HepG2 (cell line): ENCODE measurements around the gene CDC42EP1. TPM values are rescaled to one million over a fixed set of nuclear protein-coding genes. Genes with fewer than 3 reads are reported as not detected.

Experiments used
- CBFB ChIP-seq: sonication (generic); formaldehyde crosslinking; IDR thresholded peaks from 2 replicates; pipeline ENCODE4 v1.4.0; 2020; ENCODE audit warnings: missing genetic modification reagents
- CHD4 ChIP-seq: fragments of 200-600 bp; sonication (generic); IDR thresholded peaks from 2 replicates; pipeline ENCODE4 v1.7.0; 2017; ENCODE audit warnings: mild to moderate bottlenecking, low read length, borderline replicate concordance
- EED ChIP-seq: sonication (generic); formaldehyde crosslinking; IDR thresholded peaks from 2 replicates; pipeline ENCODE4 v1.5.0; 2020; ENCODE audit warnings: mild to moderate bottlenecking, missing genetic modification reagents
- ISX ChIP-seq: sonication (generic); formaldehyde crosslinking; conservative IDR thresholded peaks from 2 replicates; pipeline ENCODE4 v1.5.0; 2020; ENCODE audit warnings: missing genetic modification reagents
- KAT7 ChIP-seq: IDR thresholded peaks from 2 replicates; pipeline ENCODE4 v1.6.1; 2018; ENCODE audit warnings: borderline replicate concordance, missing compliant biosample characterization
- MIER2 ChIP-seq: IDR thresholded peaks from 2 replicates; pipeline ENCODE4 v1.6.1; 2016; ENCODE audit warnings: missing biosample characterization, missing genetic modification reagents
- PHF8 ChIP-seq: sonication (generic); formaldehyde crosslinking; IDR thresholded peaks from 2 replicates; pipeline ENCODE4 v1.5.0; 2020; ENCODE audit warnings: missing genetic modification reagents
- REPIN1 ChIP-seq: sonication (generic); formaldehyde crosslinking; IDR thresholded peaks from 2 replicates; pipeline ENCODE4 v1.8.0; 2022; ENCODE audit warnings: missing genetic modification reagents, low read depth, mild to moderate bottlenecking, borderline replicate concordance
- SP1 ChIP-seq, 2 experiments: fragments of 450-650 bp in 1 of 2; sonication (generic) in 1 of 2; formaldehyde crosslinking in 1 of 2; IDR thresholded peaks; 2 replicates each; pipeline versions ENCODE4 v1.4.0 to v1.6.1; 2016 to 2020; ENCODE audit warnings: missing genetic modification reagents in 1 of 2
- SPEN ChIP-seq: sonication (generic); formaldehyde crosslinking; IDR thresholded peaks from 2 replicates; pipeline ENCODE4 v1.5.1; 2020; ENCODE audit warnings: low read depth, mild to moderate bottlenecking, missing genetic modification reagents
- TGIF2 ChIP-seq: IDR thresholded peaks from 2 replicates; pipeline ENCODE4 v1.6.1; 2016; ENCODE audit warnings: control low read depth, missing compliant biosample characterization
- U2AF2 ChIP-seq: fragments of 200-400 bp; formaldehyde crosslinking; IDR thresholded peaks from 2 replicates; pipeline ENCODE4 v1.6.1; 2017; ENCODE audit warnings: low read depth, mild to moderate bottlenecking, low read length
- ZMAT3 ChIP-seq: sonication (generic); formaldehyde crosslinking; conservative IDR thresholded peaks from 2 replicates; pipeline ENCODE4 v1.7.0; 2021; ENCODE audit warnings: missing genetic modification reagents
- ZNF484 ChIP-seq: sonication (generic); formaldehyde crosslinking; IDR thresholded peaks from 2 replicates; pipeline ENCODE4 v1.5.1; 2020; ENCODE audit warnings: mild to moderate bottlenecking, low read depth, missing genetic modification reagents, borderline replicate concordance
- ZNF674 ChIP-seq: sonication (generic); formaldehyde crosslinking; IDR thresholded peaks from 2 replicates; pipeline ENCODE4 v1.5.0; 2020; ENCODE audit warnings: low read depth, mild to moderate bottlenecking, missing genetic modification reagents
- ZNF678 ChIP-seq: sonication (generic); formaldehyde crosslinking; IDR thresholded peaks from 2 replicates; pipeline ENCODE4 v1.4.0; 2020; ENCODE audit warnings: mild to moderate bottlenecking, missing genetic modification reagents
- ZNF788 ChIP-seq: sonication (generic); formaldehyde crosslinking; IDR thresholded peaks from 2 replicates; pipeline ENCODE4 v1.5.0; 2020; ENCODE audit warnings: mild to moderate bottlenecking, missing genetic modification reagents, borderline replicate concordance
- ZZZ3 ChIP-seq: sonication (generic); formaldehyde crosslinking; IDR thresholded peaks from 2 replicates; pipeline ENCODE4 v1.4.0; 2020; ENCODE audit warnings: missing genetic modification reagents, mild to moderate bottlenecking, borderline replicate concordance
- polyA plus RNA-seq, 8 experiments: library from polyadenylated mRNA; depleted of rRNA in 3 of 8; stranded (reverse) in 7 of 8; unstranded in 1 of 8; fragments of >200 nt; fragmentation: Illumina TruSeq in 4 of 8; extraction: Trizol in 4 of 8; gene quantifications; 2 replicates each; pipeline versions ENCODE4 v1.2.1 to v1.2.3, GENCODE V29; 2011 to 2016; ENCODE audit warnings: low read depth in 4 of 8, missing spikeins in 1 of 8, mixed read lengths in 1 of 8; ENCODE audit not compliant: insufficient read depth in 1 of 8
- total RNA-seq, 5 experiments: library from RNA; depleted of rRNA; stranded (reverse); fragments of >200 nt; fragmentation: Illumina TruSeq; extraction: Trizol; gene quantifications; 2 replicates each; pipeline ENCODE4 v1.2.3, GENCODE V29; 2016; ENCODE audit warnings: low read depth in 1 of 5
- TF ChIP-seq, protein P1 (sequence below): sonication (generic); formaldehyde crosslinking; IDR thresholded peaks from 2 replicates; pipeline ENCODE4 v1.8.0; 2022; ENCODE audit warnings: mild to moderate bottlenecking, missing genetic modification reagents, borderline replicate concordance
- TF ChIP-seq, protein P2 (sequence below): IDR thresholded peaks from 2 replicates; pipeline ENCODE4 v1.6.1; 2012; ENCODE audit warnings: inconsistent platforms
- TF ChIP-seq, protein P3 (sequence below): sonication (generic); formaldehyde crosslinking; IDR thresholded peaks from 2 replicates; pipeline ENCODE4 v1.4.0; 2020; ENCODE audit warnings: mild to moderate bottlenecking, missing genetic modification reagents
- TF ChIP-seq, protein P4 (sequence below): sonication (generic); formaldehyde crosslinking; IDR thresholded peaks from 2 replicates; pipeline ENCODE4 v1.4.0; 2020; ENCODE audit warnings: mild to moderate bottlenecking, missing genetic modification reagents
- TF ChIP-seq, protein P5 (sequence below): IDR thresholded peaks from 2 replicates; pipeline ENCODE4 v1.6.1; 2018; ENCODE audit warnings: missing genetic modification reagents

The CDC42EP1 gene
- total and polyA plus RNA-seq, 2 of the 13 experiments (the other 11 are each of a cell fraction or from before 2014, with no cell fraction given), result 17.1 to 29.5 TPM

DNA sequence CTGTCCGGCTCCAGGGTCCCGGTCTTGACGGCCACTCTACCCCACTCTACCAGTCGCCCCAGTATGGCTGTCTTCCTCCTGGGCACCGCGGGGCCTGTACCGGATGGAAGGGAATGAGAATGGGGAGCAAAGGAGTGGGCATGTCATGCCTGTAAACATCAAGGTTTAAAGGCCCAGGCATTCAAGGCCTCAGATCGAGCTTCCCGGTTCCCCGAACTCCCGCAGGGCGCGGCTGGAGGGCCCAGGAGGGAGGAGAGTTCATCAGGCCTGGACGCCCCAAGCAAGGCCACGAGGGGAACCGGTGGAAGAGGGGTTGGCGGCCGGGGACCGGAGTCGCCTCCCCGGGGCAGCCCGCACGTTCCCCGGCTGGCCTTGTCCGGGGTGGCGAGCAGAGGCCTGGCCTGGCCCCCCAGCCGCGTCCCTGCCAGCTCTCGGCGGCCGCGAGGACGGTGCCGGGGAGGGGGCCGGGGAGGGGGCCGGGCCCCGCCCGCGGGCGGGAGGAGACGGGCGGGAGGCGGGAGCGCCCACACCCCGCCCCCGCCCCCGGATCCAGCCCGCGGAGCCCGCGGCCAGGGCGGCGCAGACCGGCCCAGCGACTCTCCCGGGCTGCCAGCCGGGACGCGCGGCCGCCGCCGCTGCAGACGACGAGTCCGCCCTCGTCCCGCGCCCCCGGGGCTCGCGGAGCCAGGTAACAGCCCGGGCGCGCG, at the start of gene CDC42EP1 (continued):
- TF ChIP-seq, protein P1, sequence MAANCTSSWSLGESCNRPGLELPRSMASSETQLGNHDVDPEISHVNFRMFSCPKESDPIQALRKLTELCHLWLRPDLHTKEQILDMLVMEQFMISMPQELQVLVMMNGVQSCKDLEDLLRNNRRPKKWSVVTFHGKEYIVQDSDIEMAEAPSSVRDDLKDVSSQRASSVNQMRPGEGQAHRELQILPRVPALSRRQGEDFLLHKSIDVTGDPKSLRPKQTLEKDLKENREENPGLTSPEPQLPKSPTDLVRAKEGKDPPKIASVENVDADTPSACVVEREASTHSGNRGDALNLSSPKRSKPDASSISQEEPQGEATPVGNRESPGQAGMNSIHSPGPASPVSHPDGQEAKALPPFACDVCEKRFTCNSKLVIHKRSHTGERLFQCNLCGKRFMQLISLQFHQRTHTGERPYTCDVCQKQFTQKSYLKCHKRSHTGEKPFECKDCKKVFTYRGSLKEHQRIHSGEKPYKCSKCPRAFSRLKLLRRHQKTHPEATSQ, result no peak
- no peak for TF ChIP-seq U2AF2
- 0 out of 2 replicates have a peak, but pooled peaks have one; percentile 39 for TF ChIP-seq ZZZ3 (CRISPR knock-in tag)
- TF ChIP-seq, protein P2, sequence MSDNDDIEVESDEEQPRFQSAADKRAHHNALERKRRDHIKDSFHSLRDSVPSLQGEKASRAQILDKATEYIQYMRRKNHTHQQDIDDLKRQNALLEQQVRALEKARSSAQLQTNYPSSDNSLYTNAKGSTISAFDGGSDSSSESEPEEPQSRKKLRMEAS, result peak; percentile 59
- TF ChIP-seq ISX (CRISPR knock-in tag), result 0 out of 2 replicates have a peak, but pooled peaks have one; percentile 38
- TF ChIP-seq PHF8 (CRISPR knock-in tag), result peak; percentile 82
- 0 out of 2 replicates have a peak, but pooled peaks have one; percentile 72 for TF ChIP-seq ZMAT3
- TF ChIP-seq, protein P3, sequence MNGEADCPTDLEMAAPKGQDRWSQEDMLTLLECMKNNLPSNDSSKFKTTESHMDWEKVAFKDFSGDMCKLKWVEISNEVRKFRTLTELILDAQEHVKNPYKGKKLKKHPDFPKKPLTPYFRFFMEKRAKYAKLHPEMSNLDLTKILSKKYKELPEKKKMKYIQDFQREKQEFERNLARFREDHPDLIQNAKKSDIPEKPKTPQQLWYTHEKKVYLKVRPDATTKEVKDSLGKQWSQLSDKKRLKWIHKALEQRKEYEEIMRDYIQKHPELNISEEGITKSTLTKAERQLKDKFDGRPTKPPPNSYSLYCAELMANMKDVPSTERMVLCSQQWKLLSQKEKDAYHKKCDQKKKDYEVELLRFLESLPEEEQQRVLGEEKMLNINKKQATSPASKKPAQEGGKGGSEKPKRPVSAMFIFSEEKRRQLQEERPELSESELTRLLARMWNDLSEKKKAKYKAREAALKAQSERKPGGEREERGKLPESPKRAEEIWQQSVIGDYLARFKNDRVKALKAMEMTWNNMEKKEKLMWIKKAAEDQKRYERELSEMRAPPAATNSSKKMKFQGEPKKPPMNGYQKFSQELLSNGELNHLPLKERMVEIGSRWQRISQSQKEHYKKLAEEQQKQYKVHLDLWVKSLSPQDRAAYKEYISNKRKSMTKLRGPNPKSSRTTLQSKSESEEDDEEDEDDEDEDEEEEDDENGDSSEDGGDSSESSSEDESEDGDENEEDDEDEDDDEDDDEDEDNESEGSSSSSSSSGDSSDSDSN, result peak; percentile 94
- TF ChIP-seq, protein P4, sequence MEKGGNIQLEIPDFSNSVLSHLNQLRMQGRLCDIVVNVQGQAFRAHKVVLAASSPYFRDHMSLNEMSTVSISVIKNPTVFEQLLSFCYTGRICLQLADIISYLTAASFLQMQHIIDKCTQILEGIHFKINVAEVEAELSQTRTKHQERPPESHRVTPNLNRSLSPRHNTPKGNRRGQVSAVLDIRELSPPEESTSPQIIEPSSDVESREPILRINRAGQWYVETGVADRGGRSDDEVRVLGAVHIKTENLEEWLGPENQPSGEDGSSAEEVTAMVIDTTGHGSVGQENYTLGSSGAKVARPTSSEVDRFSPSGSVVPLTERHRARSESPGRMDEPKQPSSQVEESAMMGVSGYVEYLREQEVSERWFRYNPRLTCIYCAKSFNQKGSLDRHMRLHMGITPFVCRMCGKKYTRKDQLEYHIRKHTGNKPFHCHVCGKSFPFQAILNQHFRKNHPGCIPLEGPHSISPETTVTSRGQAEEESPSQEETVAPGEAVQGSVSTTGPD (CRISPR knock-in tag), result 0 out of 2 replicates have a peak, but pooled peaks have one; percentile 25
- TF ChIP-seq TGIF2 (CRISPR knock-in tag), result peak; percentile 17; the same call in 1 of the 2 replicates
- peak; percentile 42; the same call in 1 of the 2 replicates for TF ChIP-seq ZNF678
- TF ChIP-seq ZNF674, result peak; percentile 94; the same call in 1 of the 2 replicates
- TF ChIP-seq CHD4, result no peak
- TF ChIP-seq CBFB (CRISPR knock-in tag), result 0 out of 2 replicates have a peak, but pooled peaks have one; percentile 19
- TF ChIP-seq REPIN1 (CRISPR knock-in tag), result peak; percentile 44; the same call in 1 of the 2 replicates
- TF ChIP-seq SPEN, result peak; percentile 71; the same call in 1 of the 2 replicates
- TF ChIP-seq, protein P5, sequence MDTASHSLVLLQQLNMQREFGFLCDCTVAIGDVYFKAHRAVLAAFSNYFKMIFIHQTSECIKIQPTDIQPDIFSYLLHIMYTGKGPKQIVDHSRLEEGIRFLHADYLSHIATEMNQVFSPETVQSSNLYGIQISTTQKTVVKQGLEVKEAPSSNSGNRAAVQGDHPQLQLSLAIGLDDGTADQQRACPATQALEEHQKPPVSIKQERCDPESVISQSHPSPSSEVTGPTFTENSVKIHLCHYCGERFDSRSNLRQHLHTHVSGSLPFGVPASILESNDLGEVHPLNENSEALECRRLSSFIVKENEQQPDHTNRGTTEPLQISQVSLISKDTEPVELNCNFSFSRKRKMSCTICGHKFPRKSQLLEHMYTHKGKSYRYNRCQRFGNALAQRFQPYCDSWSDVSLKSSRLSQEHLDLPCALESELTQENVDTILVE (CRISPR knock-in tag), result peak; percentile 88; the same call in 1 of the 2 replicates
- TF ChIP-seq SP1 (IDR thresholded peaks at IDR 0.05), result no peak
- TF ChIP-seq SP1 (CRISPR knock-in tag; IDR thresholded peaks at IDR 0.05), result no peak
- peak; percentile 85 for TF ChIP-seq EED
- TF ChIP-seq KAT7 (CRISPR knock-in tag), result peak; percentile 62; the same call in 1 of the 2 replicates
- 0 out of 2 replicates have a peak, but pooled peaks have one; percentile 46 for TF ChIP-seq ZNF484 (CRISPR knock-in tag)
- TF ChIP-seq MIER2 (CRISPR knock-in tag), result no peak
- peak; percentile 73; the same call in 1 of the 2 replicates for TF ChIP-seq ZNF788 (CRISPR knock-in tag)
